Iris pigment epithelial cell (primary cell): ENCODE data around the gene CADM2.
"Not testable (repeated sequence)": the region's sequence is repeated elsewhere in the genome, so short reads cannot be mapped to it uniquely, and the experiment has no call there.

ENCODE experiments used
- DNase-seq: peaks from one replicate; pipeline ENCODE4 v3.0.0-alpha.2; 2011; ENCODE audit warnings: low read depth

CADM2 gene

GRCh38 chr3:85670634-85671205 is 711.9 kb downstream of the CADM2 start:
- DNase-seq = no peak

- no peak for DNase-seq
Measured at GRCh38 chr3:85672761-85673160, 714.0 kb downstream of the CADM2 start.

GRCh38 chr3:85678713-85679112 is 719.9 kb downstream of the CADM2 start:
- no peak for DNase-seq

GRCh38 chr3:85681906-85682305 is 723.1 kb downstream of the CADM2 start:
- no peak for DNase-seq

GRCh38 chr3:85691196-85691595 is 732.4 kb downstream of the CADM2 start:
- peak; percentile 4 for DNase-seq

GRCh38 chr3:85697156-85697555 is 738.4 kb downstream of the CADM2 start:
- DNase-seq = no peak

GRCh38 chr3:85706130-85706529 is 747.3 kb downstream of the CADM2 start:
- no peak for DNase-seq

- DNase-seq = not testable (repeated sequence)
Measured at GRCh38 chr3:85708325-85708724, 749.5 kb downstream of the CADM2 start.

- DNase-seq = no peak
Measured at GRCh38 chr3:85709346-85709892, 750.6 kb downstream of the CADM2 start.

- peak; percentile 15 for DNase-seq
Measured at GRCh38 chr3:85710490-85710889, 751.7 kb downstream of the CADM2 start.

GRCh38 chr3:85721409-85722145 is 762.8 kb downstream of the CADM2 start:
- no peak for DNase-seq

GRCh38 chr3:85725809-85726208 is 767.0 kb downstream of the CADM2 start:
- DNase-seq = no peak

- DNase-seq = peak; percentile 5
Measured at GRCh38 chr3:85726241-85726640, 767.5 kb downstream of the CADM2 start.

- peak; percentile 1 for DNase-seq
Measured at GRCh38 chr3:85737846-85738245, 779.1 kb downstream of the CADM2 start.

GRCh38 chr3:85740561-85740960 is 781.8 kb downstream of the CADM2 start:
- DNase-seq = no peak

GRCh38 chr3:85758442-85758841 is 799.7 kb downstream of the CADM2 start:
- DNase-seq = no peak

GRCh38 chr3:85760342-85760741 is 801.6 kb downstream of the CADM2 start:
- peak; percentile 7 for DNase-seq

GRCh38 chr3:85780806-85781205 is 822.0 kb downstream of the CADM2 start:
- no peak for DNase-seq

GRCh38 chr3:85781806-85782205 is 823.0 kb downstream of the CADM2 start:
- no peak for DNase-seq

GRCh38 chr3:85783291-85783690 is 824.5 kb downstream of the CADM2 start:
- DNase-seq = no peak

- peak; percentile 2 for DNase-seq
Measured at GRCh38 chr3:85785766-85786165, 827.0 kb downstream of the CADM2 start.

GRCh38 chr3:85790445-85791030 is 831.7 kb downstream of the CADM2 start:
- DNase-seq = no peak

GRCh38 chr3:85796140-85796539 is 837.4 kb downstream of the CADM2 start:
- no peak for DNase-seq
